A673 (cell line): ENCODE results near the gene ICAM2. TPM values are rescaled to one million over a fixed set of nuclear protein-coding genes. Genes with fewer than 3 reads are reported as not detected.

Source experiments
- BruUV-seq: library from RNA; stranded (reverse); fragments of 400-500 nt; replicated peaks from 2 replicates; lab custom pipeline; 2021; lab: Mats Ljungman, UMichigan
- CTCF ChIA-PET: fragments of 300-600 bp; sonication (Branson Sonifier 250); formaldehyde crosslinking; loops from one replicate; lab custom pipeline; 2022; ENCODE audit warnings: antibody characterized with exemption; lab: Charles Lee
- POLR2A ChIA-PET: fragments of 300-600 bp; sonication (Branson Sonifier 250); formaldehyde crosslinking; loops from one replicate; lab custom pipeline; 2022; ENCODE audit warnings: antibody characterized with exemption; ENCODE audit not compliant: low non-redundant PET; lab: Charles Lee
- DNase-seq: peaks from one replicate; pipeline ENCODE4 v3.0.0-alpha.2; 2015; ENCODE audit warnings: low spot score
- H3K27ac ChIP-seq: fragments of 200-600 bp; sonication (generic); 2 replicates; pipeline ENCODE4 v1.5.1; 2016; ENCODE audit warnings: mixed run types, low read depth, mild to moderate bottlenecking, mixed read lengths, antibody characterized with exemption, low read length; ENCODE audit not compliant: poor library complexity, severe bottlenecking
- H3K27me3 ChIP-seq: fragments of 200-600 bp; sonication (generic); replicated peaks from 2 replicates; pipeline ENCODE4 v1.6.1; 2017; ENCODE audit warnings: mixed run types, low read depth, mild to moderate bottlenecking, mixed read lengths, antibody characterized with exemption, low read length; ENCODE audit not compliant: insufficient read depth, poor library complexity
- H3K36me3 ChIP-seq: fragments of 200-600 bp; sonication (generic); 2 replicates; pipeline ENCODE4 v1.6.1; 2016; ENCODE audit warnings: mixed run types, mild to moderate bottlenecking, mixed read lengths, antibody characterized with exemption, low read length; ENCODE audit not compliant: insufficient read depth, poor library complexity, severe bottlenecking
- H3K4me1 ChIP-seq: fragments of 200-600 bp; sonication (generic); 2 replicates; pipeline ENCODE4 v1.6.1; 2017; ENCODE audit warnings: mixed run types, mild to moderate bottlenecking, mixed read lengths, antibody characterized with exemption, low read length; ENCODE audit not compliant: insufficient read depth, poor library complexity, severe bottlenecking
- H3K4me3 ChIP-seq: fragments of 200-600 bp; sonication (generic); 2 replicates; pipeline ENCODE4 v1.5.1; 2016; ENCODE audit warnings: low read depth, mixed run types, mild to moderate bottlenecking, mixed read lengths, low read length; ENCODE audit not compliant: poor library complexity, severe bottlenecking
- H3K9me3 ChIP-seq: fragments of 200-600 bp; sonication (generic); 2 replicates; pipeline ENCODE4 v1.6.1; 2016; ENCODE audit warnings: mixed run types, low read depth, mild to moderate bottlenecking, mixed read lengths, antibody characterized with exemption, low read length; ENCODE audit not compliant: poor library complexity, severe bottlenecking
- CTCF ChIP-seq: fragments of 300-800, 200-600 bp; sonication (generic); conservative IDR thresholded peaks from 2 replicates; pipeline ENCODE4 v1.5.1; 2017; ENCODE audit warnings: low read depth, mild to moderate bottlenecking, antibody characterized with exemption, low read length, moderate library complexity, mixed read lengths
- EZH2 ChIP-seq: fragments of 200-600 bp; sonication (generic); IDR thresholded peaks from 2 replicates; pipeline ENCODE4 v1.6.1; 2017; ENCODE audit warnings: borderline replicate concordance, low read depth, mild to moderate bottlenecking, mixed read lengths, antibody characterized with exemption, low read length; ENCODE audit not compliant: poor library complexity, severe bottlenecking
- intact Hi-C: fragments of 100-400 bp; cut with micrococcal nuclease; formaldehyde crosslinking; loops from one replicate; pipeline ENCODE4 v1.10.0; 2022; ENCODE audit not compliant: unreplicated experiment
- total RNA-seq: library from RNA; stranded (reverse); gene quantifications from 2 replicates; pipeline ENCODE4 v1.2.3, GENCODE V29; 2021

The ICAM2 gene
- total RNA-seq, 1 experiment from 2014 or later: 0.99 TPM

DNA sequence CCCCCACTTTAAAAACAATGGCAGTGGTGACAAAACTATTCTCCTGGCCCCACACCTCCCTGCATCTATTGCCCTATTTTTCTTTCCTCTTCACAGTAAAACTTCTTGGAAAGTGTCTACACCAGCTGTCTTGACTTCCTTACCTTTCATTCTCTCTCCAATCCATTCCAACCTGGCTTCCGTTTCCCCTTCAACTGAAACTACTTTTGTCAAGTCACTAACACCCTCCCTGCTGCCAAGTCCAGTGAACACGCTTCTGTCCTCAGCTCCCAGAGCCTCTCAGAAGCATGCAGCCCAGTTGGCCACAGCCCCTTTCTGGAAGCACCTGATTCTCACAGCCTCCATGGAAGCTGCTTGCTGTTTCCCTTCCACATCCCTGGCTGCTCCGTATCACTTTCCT lies 43.7 kb downstream of the ICAM2 start:
- ChIA-PET POLR2A (no interaction called here), CTCF (no interaction called here)
- intact Hi-C loops: no loop called here

DNA sequence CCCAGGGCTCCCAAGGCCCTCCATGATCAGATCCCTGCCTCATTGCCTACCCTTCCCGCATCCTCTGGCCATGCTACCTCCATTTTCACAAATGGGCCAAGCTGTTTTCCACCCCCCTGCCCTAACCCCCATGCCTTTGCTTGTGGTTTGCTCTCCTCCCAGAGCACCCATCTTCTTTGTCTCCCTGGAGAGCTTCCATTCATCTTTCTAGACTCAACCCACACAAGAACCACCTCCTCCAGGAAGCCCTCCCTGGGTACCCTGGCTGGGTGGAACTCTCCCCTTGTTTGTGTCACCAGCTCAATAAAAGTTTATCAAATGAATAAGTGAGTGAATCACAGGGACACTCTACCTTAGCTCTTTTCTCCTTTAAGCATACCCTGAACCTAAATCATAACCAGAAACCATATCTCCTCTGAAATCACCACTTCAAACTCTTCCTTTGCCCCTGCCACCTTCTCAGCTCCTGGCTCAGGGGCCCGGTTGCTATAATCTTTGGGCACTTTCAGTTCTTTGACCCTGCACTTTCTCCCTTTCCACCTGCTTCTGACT lies 44.8 kb downstream of the ICAM2 start:
- no peaks in the 10 kb centered on the region for H3K36me3 ChIP-seq
- intact Hi-C loops: no loop called here
- H3K9me3 ChIP-seq: no peaks in the 10 kb centered on the region
- no TSS peak for BruUV-seq
- TF ChIP-seq EZH2: no peak
- no peak for TF ChIP-seq CTCF
- H3K4me1 ChIP-seq: no peaks in the 10 kb centered on the region
- H3K27ac ChIP-seq: no peak overlapping the region
- no peak for DNase-seq
- H3K27me3 ChIP-seq: no peaks in the 10 kb centered on the region
- H3K4me3 ChIP-seq: no peak overlapping the region
- CTCF ChIA-PET: interaction anchor here (0.5 to 1.0 kb wide), 2 partner anchors 13 to 158 kb away, joined by 4 read pairs; no protein-coding TSS in a partner anchor
- POLR2A ChIA-PET: no interaction called here

More for the DNA sequence above, 43.7 kb downstream of the ICAM2 start:
- Histone ChIP-seq H3K4me1 (no peaks in the 10 kb centered on the region), H3K27me3 (no peaks in the 10 kb centered on the region), H3K9me3 (no peaks in the 10 kb centered on the region), H3K4me3 (no peak overlapping the region), H3K36me3 (no peaks in the 10 kb centered on the region), H3K27ac (no peak overlapping the region)
- no peak for DNase-seq
- TF ChIP-seq EZH2 (no peak), CTCF (no peak)
- no TSS peak for BruUV-seq

GRCh38 chr17:63974594-63975192 lies 45.7 kb downstream of the ICAM2 start:
- Histone ChIP-seq H3K4me1 (no peaks in the 10 kb centered on the region), H3K4me3 (no peak overlapping the region), H3K36me3 (no peaks in the 10 kb centered on the region), H3K27ac (no peak overlapping the region), H3K9me3 (no peaks in the 10 kb centered on the region), H3K27me3 (no peaks in the 10 kb centered on the region)
- intact Hi-C loops: no loop called here
- ChIA-PET CTCF (no interaction called here), POLR2A (no interaction called here)
- DNase-seq: no peak
- TF ChIP-seq EZH2 (no peak), CTCF (no peak)
- no TSS peak for BruUV-seq
